ENCODE data around the gene RILPL2. TPM values are rescaled to one million over a fixed set of nuclear protein-coding genes. Genes with fewer than 3 reads are reported as not detected.

RILPL2 gene
- polyA plus RNA-seq, 3 donors: 19.3 to 25.1 (median 21.0) TPM

- Mint-ChIP-seq H3K27me3 (ENCODE audit: low read depth in 3 of 3) (peaks cover 0 to 6% (median 0%) of the 10 kb centered on the region in 3 donors), H3K4me3 (peak overlapping the region; percentile 39 to 74)
Measured at GRCh38 chr12:123445388-123446332, 9.2 kb upstream of the RILPL2 start.

More at GRCh38 chr12:123445388-123446332, 9.2 kb upstream of the RILPL2 start:
- Histone ChIP-seq H3K36me3 (replicated peaks in 1 of 2; ENCODE audit: control insufficient read depth in 1 of 2, insufficient read depth in 2 of 2, low read length in 2 of 2) (no peaks in the 10 kb centered on the region), H3K4me2 (replicated peaks; ENCODE audit: extremely low read depth, low read length, poor library complexity, severe bottlenecking) (peak overlapping the region; percentile 73), H3K4me3 (replicated peaks in 1 of 3; ENCODE audit: low read depth in 2 of 3, low read length in 3 of 3) (peak overlapping the region in 2 of 3 experiments; percentile 4 to 61), H2AFZ (ENCODE audit: insufficient read depth, low read depth, low read length, poor library complexity, severe bottlenecking) (peak overlapping the region; percentile 74), H3K27me3 (ENCODE audit: control insufficient read depth in 2 of 2, insufficient read depth in 2 of 2, low read length in 2 of 2) (no peaks in the 10 kb centered on the region), H3K4me1 (ENCODE audit: control insufficient read depth in 1 of 2, insufficient read depth in 2 of 2, low read length in 2 of 2) (peaks cover 77 to 79% of the 10 kb centered on the region in 2 donors), H3K79me2 (ENCODE audit: insufficient read depth, low read length) (peaks cover 3% of the 10 kb centered on the region), H4K20me1 (ENCODE audit: insufficient read depth, low read length) (no peaks in the 10 kb centered on the region), H3K9me3 (replicated peaks in 1 of 2; ENCODE audit: control insufficient read depth in 1 of 2, insufficient read depth in 1 of 2, low read length in 2 of 2) (no peaks in the 10 kb centered on the region), H3K27ac (ENCODE audit: low read depth in 1 of 2, low read length in 2 of 2) (peak overlapping the region; percentile 59 to 84), H3K9ac (ENCODE audit: insufficient read depth, low read length, poor library complexity, severe bottlenecking) (peak overlapping the region; percentile 47)
- peaks cover 0 to 3% of the 10 kb centered on the region in 2 donors for H3K36me3 Mint-ChIP-seq
- intact Hi-C loops (cut with micrococcal nuclease): no loop called here
- H3K9me3 Mint-ChIP-seq: peaks cover 0 to 2% (median 0%) of the 10 kb centered on the region in 7 donors
- TF ChIP-seq, protein P1, sequence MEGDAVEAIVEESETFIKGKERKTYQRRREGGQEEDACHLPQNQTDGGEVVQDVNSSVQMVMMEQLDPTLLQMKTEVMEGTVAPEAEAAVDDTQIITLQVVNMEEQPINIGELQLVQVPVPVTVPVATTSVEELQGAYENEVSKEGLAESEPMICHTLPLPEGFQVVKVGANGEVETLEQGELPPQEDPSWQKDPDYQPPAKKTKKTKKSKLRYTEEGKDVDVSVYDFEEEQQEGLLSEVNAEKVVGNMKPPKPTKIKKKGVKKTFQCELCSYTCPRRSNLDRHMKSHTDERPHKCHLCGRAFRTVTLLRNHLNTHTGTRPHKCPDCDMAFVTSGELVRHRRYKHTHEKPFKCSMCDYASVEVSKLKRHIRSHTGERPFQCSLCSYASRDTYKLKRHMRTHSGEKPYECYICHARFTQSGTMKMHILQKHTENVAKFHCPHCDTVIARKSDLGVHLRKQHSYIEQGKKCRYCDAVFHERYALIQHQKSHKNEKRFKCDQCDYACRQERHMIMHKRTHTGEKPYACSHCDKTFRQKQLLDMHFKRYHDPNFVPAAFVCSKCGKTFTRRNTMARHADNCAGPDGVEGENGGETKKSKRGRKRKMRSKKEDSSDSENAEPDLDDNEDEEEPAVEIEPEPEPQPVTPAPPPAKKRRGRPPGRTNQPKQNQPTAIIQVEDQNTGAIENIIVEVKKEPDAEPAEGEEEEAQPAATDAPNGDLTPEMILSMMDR (IDR thresholded peaks at IDR 0.05): no peak
- peak in 2 of 3 donors; percentile 56 to 63 for DNase-seq
- WGBS (ENCODE audit: insufficient coverage): 35% methylated on average over 13 of the region's 18 CpGs
- peak overlapping the region; percentile 92 to 99 (median 95) for H3K27ac Mint-ChIP-seq
- H3K4me1 Mint-ChIP-seq: peaks cover 75% of the 10 kb centered on the region

Measured in CD14-positive monocyte (primary cell).